RKO (cell line): Measurements from ENCODE around the gene OSGIN1.

ENCODE experiments used
- DNase-seq: peaks from one replicate; pipeline ENCODE4 v3.0.0-alpha.2; 2016; ENCODE audit warnings: low spot score

The OSGIN1 gene

DNA sequence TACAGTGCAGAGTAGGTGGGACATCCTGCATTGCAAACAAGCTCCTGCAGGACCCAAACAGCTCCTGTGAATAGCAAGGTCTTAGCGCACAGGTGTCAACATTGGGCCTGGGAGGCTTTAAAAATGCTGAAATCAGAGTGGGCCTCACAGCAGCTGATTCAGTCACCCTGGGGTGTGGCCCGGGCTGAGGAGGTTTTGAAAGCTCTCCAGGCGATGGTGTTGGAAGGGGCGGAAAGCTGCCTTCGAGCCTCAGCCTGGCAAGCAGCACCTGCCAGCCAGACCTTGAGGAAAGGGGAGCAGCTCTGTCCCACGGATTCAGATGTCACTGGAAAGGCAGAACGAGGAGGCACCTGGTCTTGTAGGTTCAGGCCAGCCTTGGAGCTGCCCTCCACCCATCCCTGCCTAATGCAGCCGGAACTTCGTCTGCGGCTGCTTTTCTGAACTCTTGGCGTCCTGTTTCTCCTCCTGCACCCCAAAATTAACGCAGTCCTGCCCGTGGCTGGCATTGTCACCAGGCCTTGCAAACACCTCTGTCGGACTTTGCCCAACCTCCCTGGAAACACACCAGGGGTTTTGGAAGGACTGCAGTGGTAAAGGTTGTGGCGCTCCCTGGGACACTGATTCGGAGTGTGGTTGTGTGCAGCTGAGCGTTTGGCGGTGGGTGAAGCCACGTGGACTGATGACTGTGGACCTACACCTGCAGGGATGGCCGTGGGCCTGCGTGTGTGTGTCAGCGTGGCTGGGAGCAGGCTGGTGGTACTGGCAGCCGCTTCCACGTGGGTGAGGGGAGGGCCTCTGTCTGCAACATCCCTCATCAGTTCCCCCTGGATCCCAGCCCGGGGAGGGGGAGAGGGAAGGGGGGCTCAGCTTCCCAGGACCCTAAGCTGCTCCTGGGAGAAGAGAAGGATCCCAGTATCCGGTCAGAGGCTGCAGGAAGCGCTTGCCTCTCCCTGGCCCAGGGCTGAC lies 18.4 kb downstream of the OSGIN1 start:
- DNase-seq: no peak

GRCh38 chr16:83972256-83973008 lies 19.4 kb downstream of the OSGIN1 start:
- no peak for DNase-seq

- DNase-seq: no peak
Measured at GRCh38 chr16:83973077-83973476, 20.0 kb downstream of the OSGIN1 start.

DNA sequence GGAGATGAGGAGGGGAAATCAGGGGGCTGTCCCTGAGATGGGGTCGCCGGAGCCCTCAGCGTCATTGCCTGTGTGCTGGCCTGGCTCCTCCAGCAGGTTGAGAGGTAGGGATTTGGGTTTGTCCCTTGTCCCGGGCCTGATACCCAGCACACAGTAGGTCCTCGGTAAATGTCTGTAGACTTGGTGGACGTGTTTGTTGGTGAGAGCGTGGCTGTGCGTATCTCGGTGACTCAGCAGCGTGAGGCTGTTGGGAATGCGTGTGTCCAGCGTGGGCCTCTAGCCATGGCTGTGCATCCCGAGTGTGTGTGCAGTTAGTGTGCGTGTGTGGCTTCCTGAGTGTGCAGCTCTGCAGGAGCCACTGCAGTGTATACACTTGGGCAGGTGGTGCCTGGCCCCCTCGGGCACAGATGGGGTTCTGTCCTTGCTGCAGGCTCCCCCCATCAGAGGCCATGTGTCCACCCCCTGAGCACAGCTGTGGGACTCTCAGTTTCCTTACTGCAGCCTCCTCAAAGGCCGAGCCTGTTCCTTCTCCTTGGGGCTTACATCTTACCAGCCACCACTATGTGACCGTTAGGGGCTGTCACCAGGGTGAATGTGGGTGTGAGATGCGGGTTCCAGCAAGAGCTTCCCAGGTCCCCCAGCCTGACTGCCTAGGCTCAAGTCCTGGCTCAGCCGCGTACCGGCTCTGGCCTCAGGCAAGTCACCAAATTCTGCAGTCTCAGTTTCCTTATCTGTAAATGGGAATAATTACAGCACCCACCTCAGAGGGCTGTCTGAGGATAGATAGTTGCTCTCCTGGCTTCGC lies 20.7 kb downstream of the OSGIN1 start:
- DNase-seq: no peak

GRCh38 chr16:83974475-83974874 lies 21.4 kb downstream of the OSGIN1 start:
- no peak for DNase-seq

GRCh38 chr16:83975590-83976260 lies 22.7 kb downstream of the OSGIN1 start:
- no peak for DNase-seq

- no peak for DNase-seq
Measured at GRCh38 chr16:83977056-83977815, 24.2 kb downstream of the OSGIN1 start.

- DNase-seq: no peak
Measured at GRCh38 chr16:83978401-83978904, 25.4 kb downstream of the OSGIN1 start.

- no peak for DNase-seq
Measured at GRCh38 chr16:83979441-83979840, 26.4 kb downstream of the OSGIN1 start.

DNA sequence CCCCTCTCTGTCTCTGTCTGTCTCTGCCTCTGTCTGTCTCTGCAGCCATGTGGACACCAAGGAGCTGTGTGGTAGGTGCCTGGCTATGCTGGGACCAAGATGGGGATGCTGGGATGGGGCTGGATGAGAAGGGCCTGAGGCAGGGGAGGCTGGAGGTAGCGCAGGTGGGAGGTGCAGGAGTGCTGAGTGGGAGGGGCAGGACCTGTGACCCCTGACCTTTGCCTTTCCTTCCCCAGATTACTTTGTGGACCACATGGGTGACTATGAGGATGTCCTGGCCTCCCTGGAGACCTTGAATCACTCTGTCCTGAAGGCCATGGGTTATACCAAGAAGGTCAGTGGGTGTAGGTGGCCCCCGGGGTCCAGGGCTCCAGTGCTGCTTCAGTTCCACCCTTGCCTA lies 27.8 kb downstream of the OSGIN1 start:
- DNase-seq: no peak

GRCh38 chr16:83981799-83982198 lies 28.8 kb downstream of the OSGIN1 start:
- no peak for DNase-seq

- no peak for DNase-seq
Measured at GRCh38 chr16:83983491-83983890, 30.5 kb downstream of the OSGIN1 start.

GRCh38 chr16:83989300-83989699 lies 36.3 kb downstream of the OSGIN1 start:
- DNase-seq: no peak

- no peak for DNase-seq
Measured at GRCh38 chr16:83990492-83990891, 37.5 kb downstream of the OSGIN1 start.

DNA sequence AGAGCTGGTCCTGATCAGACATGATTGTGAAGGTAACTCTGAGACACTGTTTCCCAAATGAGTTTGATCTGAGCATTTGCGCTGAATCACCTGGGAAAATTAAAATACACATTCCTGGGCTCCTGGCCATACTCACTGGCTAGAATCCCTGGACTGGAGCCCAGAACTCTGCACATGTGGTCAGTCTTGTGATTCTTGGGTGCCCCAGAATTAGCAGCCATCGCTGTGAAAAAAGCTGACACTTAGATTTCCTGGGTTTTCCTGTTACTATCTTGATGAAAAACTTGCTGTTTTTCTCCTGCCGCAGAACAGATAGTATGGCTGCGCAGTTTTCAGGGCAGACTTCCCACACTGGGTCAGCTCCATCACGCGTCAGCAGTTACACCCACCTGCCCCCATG lies 39.6 kb downstream of the OSGIN1 start:
- no peak for DNase-seq

GRCh38 chr16:83994087-83994486 lies 41.0 kb downstream of the OSGIN1 start:
- DNase-seq: peak; percentile 80

GRCh38 chr16:83994703-83995102 lies 41.7 kb downstream of the OSGIN1 start:
- DNase-seq: no peak

- DNase-seq: no peak
Measured at GRCh38 chr16:83995754-83996153, 42.7 kb downstream of the OSGIN1 start.

- no peak for DNase-seq
Measured at GRCh38 chr16:83996481-83997252, 43.6 kb downstream of the OSGIN1 start.

DNA sequence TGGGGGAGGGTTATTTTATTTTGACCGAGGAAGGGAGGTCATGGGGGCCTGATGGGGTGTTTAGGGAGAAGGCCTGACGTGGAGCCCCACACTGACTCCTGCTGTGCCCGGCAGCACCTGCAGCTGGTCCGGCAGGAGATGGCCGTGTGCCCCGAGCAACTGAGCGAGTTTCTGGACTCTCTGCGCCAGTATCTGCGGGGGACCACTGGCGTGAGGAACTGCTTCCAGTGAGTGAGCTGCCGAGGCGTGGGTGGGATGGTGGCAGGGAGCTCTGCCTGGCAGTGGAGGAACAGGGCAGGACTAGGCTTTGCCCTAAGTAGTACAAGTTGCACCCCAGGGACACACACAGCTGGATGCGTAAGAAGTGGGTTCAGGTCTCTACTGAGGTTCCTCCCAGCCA lies 45.1 kb downstream of the OSGIN1 start:
- DNase-seq: no peak
